NB4 (cell line): ENCODE measurements around the gene AUH.
"Not testable (repeated sequence)": the region's sequence is repeated elsewhere in the genome, so short reads cannot be mapped to it uniquely, and the experiment has no call there.

Experiments used
- DNase-seq: peaks from one replicate; pipeline ENCODE4 v3.0.0; 2010; ENCODE audit warnings: low read depth
- H3K4me3 ChIP-seq: one replicate; pipeline ENCODE4 v1.5.1; 2011; ENCODE audit warnings: mild to moderate bottlenecking, low read depth, low read length, moderate library complexity
- CTCF ChIP-seq: IDR thresholded peaks from one replicate; pipeline ENCODE4 v1.5.1; 2012; ENCODE audit warnings: low read depth, low read length
- MAX ChIP-seq: IDR thresholded peaks from 2 replicates; pipeline ENCODE4 v1.6.1; 2011; ENCODE audit warnings: low read depth, low read length
- MYC ChIP-seq: IDR thresholded peaks from 2 replicates; pipeline ENCODE4 v1.6.1; 2011; ENCODE audit warnings: low read depth, low read length
- POLR2A ChIP-seq: IDR thresholded peaks from 2 replicates; pipeline ENCODE4 v1.6.1; 2011; ENCODE audit warnings: mild to moderate bottlenecking; ENCODE audit not compliant: insufficient read length; ENCODE audit errors: extremely low read depth

AUH gene

GRCh38 chr9:91393826-91394225 is 32.1 kb upstream of the AUH start:
- no peak for DNase-seq
- H3K4me3 ChIP-seq: no peak overlapping the region

GRCh38 chr9:91392435-91392834 is 30.7 kb upstream of the AUH start:
- no peak overlapping the region for H3K4me3 ChIP-seq
- no peak for DNase-seq
- no peak for TF ChIP-seq POLR2A
- TF ChIP-seq CTCF: no peak
- TF ChIP-seq MAX: no peak
- no peak for TF ChIP-seq MYC

More at GRCh38 chr9:91393826-91394225, 32.1 kb upstream of the AUH start:
- TF ChIP-seq MYC (no peak), CTCF (no peak), POLR2A (no peak), MAX (no peak)

- no peak for TF ChIP-seq MAX
- no peak for TF ChIP-seq CTCF
- TF ChIP-seq MYC: no peak
- no peak for TF ChIP-seq POLR2A
- no peak for DNase-seq
- no peak overlapping the region for H3K4me3 ChIP-seq
These were observed 30.1 kb upstream of the AUH start for GRCh38 chr9:91391818-91392217.

GRCh38 chr9:91391412-91391811 is 29.7 kb upstream of the AUH start:
- no peak for DNase-seq
- TF ChIP-seq MYC: no peak
- TF ChIP-seq CTCF: no peak
- TF ChIP-seq POLR2A: no peak
- no peak for TF ChIP-seq MAX
- H3K4me3 ChIP-seq: no peak overlapping the region

DNA sequence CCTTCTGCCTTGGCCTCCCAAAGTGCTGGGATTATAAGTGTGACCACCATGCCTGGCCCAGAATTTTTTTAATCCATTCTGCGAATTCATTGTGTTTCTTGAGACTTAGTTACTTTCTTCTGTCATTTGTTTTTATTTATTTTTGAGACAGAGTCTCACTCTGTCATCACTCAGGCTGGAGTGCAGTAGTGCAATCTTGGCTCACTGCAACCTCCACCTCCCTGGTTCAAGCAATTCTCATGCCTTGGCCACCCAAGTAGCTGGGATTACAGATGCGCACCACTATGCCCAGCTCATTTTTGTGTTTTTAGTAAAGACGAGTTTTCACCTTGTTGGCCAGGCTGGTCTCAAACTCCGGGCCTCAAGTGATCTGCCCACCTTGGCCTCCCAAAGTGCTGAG is 28.0 kb upstream of the AUH start:
- not testable (repeated sequence) for H3K4me3 ChIP-seq, DNase-seq

DNA sequence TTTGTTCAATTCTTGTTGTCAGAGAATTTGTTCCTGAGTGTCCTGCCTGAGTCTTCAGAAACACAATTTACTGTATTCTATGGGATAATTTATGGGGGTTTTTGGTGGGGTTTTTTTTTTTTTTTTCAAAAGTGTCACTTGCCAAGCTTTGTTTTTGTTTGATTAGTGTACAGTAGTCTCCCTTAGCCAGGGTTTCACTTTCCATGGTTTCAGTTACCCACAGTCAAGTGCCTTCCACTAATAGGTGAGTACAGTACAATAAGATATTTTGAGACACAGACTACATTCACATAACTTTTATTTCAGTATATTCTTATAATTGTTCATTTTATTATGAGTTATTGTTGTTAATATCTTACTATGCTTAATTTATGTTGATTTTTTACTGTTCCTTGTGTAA is 25.0 kb upstream of the AUH start:
- TF ChIP-seq CTCF (no peak), MAX (no peak), POLR2A (no peak), MYC (no peak)
- DNase-seq: no peak
- no peak overlapping the region for H3K4me3 ChIP-seq

DNA sequence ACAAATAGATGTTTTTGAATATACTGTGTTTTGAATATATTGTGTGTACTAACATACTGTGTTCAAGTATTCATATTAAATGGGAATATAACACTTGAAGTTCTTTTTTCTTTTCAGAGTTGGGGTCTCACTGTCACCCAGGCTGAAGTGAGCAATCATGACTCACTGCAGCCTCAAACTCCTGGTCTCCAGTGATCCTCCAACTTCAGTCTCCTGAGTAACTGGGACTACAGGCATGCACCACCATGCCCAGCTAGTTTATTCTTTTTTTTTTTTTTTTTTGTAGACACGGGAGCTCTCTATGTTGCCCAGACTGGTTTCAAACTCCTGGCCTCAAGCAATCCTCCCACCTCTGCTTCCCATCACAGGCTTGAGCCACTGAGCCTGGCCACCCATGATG is 23.2 kb upstream of the AUH start:
- TF ChIP-seq MAX (no peak), POLR2A (no peak), MYC (no peak), CTCF (no peak)
- no peak for DNase-seq
- no peak overlapping the region for H3K4me3 ChIP-seq
